H1 (cell line): ENCODE results near the gene OSBPL3. TPM values are rescaled to one million over a fixed set of nuclear protein-coding genes. Genes with fewer than 3 reads are reported as not detected.

Experiments
- CTCF ChIA-PET: fragments of 300-600 bp; sonication (Branson Sonifier 250); formaldehyde crosslinking; loops from one replicate; lab custom pipeline; 2021; ENCODE audit not compliant: partially characterized antibody; lab: Charles Lee
- POLR2A ChIA-PET: fragments of 300-600 bp; sonication (Branson Sonifier 250); formaldehyde crosslinking; loops from one replicate; lab custom pipeline; 2021; ENCODE audit warnings: inconsistent platforms; ENCODE audit not compliant: partially characterized antibody; lab: Charles Lee
- DNase-seq, 2 experiments: peaks; one replicate each; pipeline versions ENCODE4 v3.0.0 to v3.0.0-alpha.2; 2010 to 2022; ENCODE audit warnings: low spot score in 2 of 2, low read depth in 1 of 2, mixed read lengths in 1 of 2
- FAIRE-seq: peaks from 2 replicates; lab custom pipeline; 2011; peaks lifted over from hg19 to GRCh38; lab: Jason Lieb, UNC
- H2AFZ ChIP-seq: 2 replicates; pipeline ENCODE4 v1.8.1; 2012; ENCODE audit warnings: low read length, inconsistent platforms
- H2AK5ac ChIP-seq: 2 replicates; pipeline ENCODE4 v1.6.1; 2013; ENCODE audit warnings: low read depth, low read length
- H2BK120ac ChIP-seq: replicated peaks from 2 replicates; pipeline ENCODE3; 2013; ENCODE audit warnings: low read depth, low read length, inconsistent platforms
- H2BK12ac ChIP-seq: 2 replicates; pipeline ENCODE4 v1.6.1; 2013; ENCODE audit warnings: low read depth, low read length
- H2BK15ac ChIP-seq: 2 replicates; pipeline ENCODE4 v1.6.1; 2013; ENCODE audit warnings: low read length
- H2BK20ac ChIP-seq: 2 replicates; pipeline ENCODE4 v1.6.1; 2013; ENCODE audit warnings: low read length
- H2BK5ac ChIP-seq: 2 replicates; pipeline ENCODE4 v1.6.1; 2013; ENCODE audit warnings: low read depth, low read length
- H3K14ac ChIP-seq: 2 replicates; pipeline ENCODE4 v1.6.1; 2013; ENCODE audit warnings: inconsistent platforms; ENCODE audit not compliant: insufficient read length
- H3K18ac ChIP-seq: 2 replicates; pipeline ENCODE4 v1.6.1; 2013; ENCODE audit warnings: low read length; ENCODE audit errors: extremely low read depth
- H3K23ac ChIP-seq: 2 replicates; pipeline ENCODE4 v1.6.1; 2013; ENCODE audit warnings: inconsistent platforms; ENCODE audit not compliant: insufficient read length
- H3K23me2 ChIP-seq: 2 replicates; pipeline ENCODE4 v1.6.1; 2013; ENCODE audit warnings: low read depth, low read length
- H3K27ac ChIP-seq: 2 replicates; pipeline ENCODE4 v1.6.1; 2011; ENCODE audit warnings: low read depth, low read length, inconsistent platforms
- H3K27me3 ChIP-seq, 4 experiments: replicated peaks in 1 of 4; 1 replicate in 1 of 4; 2 replicates in 3 of 4; pipeline versions ENCODE4 v1.6.1 to v1.8.1; 2011 to 2013; ENCODE audit warnings: low read length in 3 of 4, mild to moderate bottlenecking in 3 of 4, inconsistent platforms in 2 of 4, mixed read lengths in 2 of 4, moderate library complexity in 1 of 4; ENCODE audit not compliant: control insufficient read depth in 3 of 4, insufficient read depth in 3 of 4; ENCODE audit errors: extremely low read depth in 1 of 4
- H3K36me3 ChIP-seq, 4 experiments: 2 replicates each; pipeline versions ENCODE4 v1.6.1 to v1.8.1; 2011 to 2013; ENCODE audit warnings: mild to moderate bottlenecking in 4 of 4, low read length in 3 of 4, moderate library complexity in 2 of 4, control low read depth in 1 of 4, inconsistent platforms in 1 of 4; ENCODE audit not compliant: insufficient read depth in 4 of 4, control insufficient read depth in 2 of 4
- H3K4ac ChIP-seq: replicated peaks from 2 replicates; pipeline ENCODE3; 2013; ENCODE audit warnings: low read length, low read depth, mixed read lengths, inconsistent platforms; ENCODE audit not compliant: insufficient read length
- H3K4me1 ChIP-seq, 4 experiments: replicated peaks in 1 of 4; 1 replicate in 1 of 4; 2 replicates in 3 of 4; pipeline versions ENCODE4 v1.6.1 to v1.8.1; 2011 to 2013; ENCODE audit warnings: low read length in 3 of 4, inconsistent platforms in 2 of 4, mixed read lengths in 1 of 4; ENCODE audit not compliant: insufficient read depth in 4 of 4, control insufficient read depth in 3 of 4
- H3K4me2 ChIP-seq, 2 experiments: 2 replicates each; pipeline versions ENCODE4 v1.6.1 to v1.8.1; 2011 to 2013; ENCODE audit warnings: low read depth in 2 of 2, low read length in 2 of 2, control low read depth in 1 of 2, inconsistent platforms in 1 of 2, mild to moderate bottlenecking in 1 of 2; ENCODE audit not compliant: insufficient read depth in 1 of 2
- H3K4me3 ChIP-seq, 4 experiments: fragments of 200-600, 300-600 bp in 1 of 4; sonication (generic), shearing (Covaris generic), sonication (Bioruptor Twin) in 1 of 4; 2 replicates each; pipeline versions ENCODE4 v1.5.1 to v1.8.1; 2011 to 2016; ENCODE audit warnings: low read length in 4 of 4, low read depth in 3 of 4, control low read depth in 2 of 4, inconsistent platforms in 2 of 4, mild to moderate bottlenecking in 2 of 4, mixed read lengths in 1 of 4, moderate library complexity in 1 of 4; ENCODE audit not compliant: insufficient read depth in 2 of 4; ENCODE audit errors: extremely low read depth in 1 of 4
- H3K56ac ChIP-seq: replicated peaks from 2 replicates; pipeline ENCODE3; 2013; ENCODE audit warnings: low read depth, mild to moderate bottlenecking, mixed read lengths, low read length, inconsistent platforms; ENCODE audit not compliant: insufficient read length
- H3K79me1 ChIP-seq: 2 replicates; pipeline ENCODE4 v1.6.1; 2013; ENCODE audit warnings: low read depth, low read length, control low read depth
- H3K79me2 ChIP-seq, 2 experiments: 2 replicates each; pipeline versions ENCODE4 v1.6.1 to v1.8.1; 2012 to 2013; ENCODE audit warnings: low read length in 2 of 2, mild to moderate bottlenecking in 2 of 2, inconsistent platforms in 1 of 2; ENCODE audit not compliant: insufficient read depth in 2 of 2, control insufficient read depth in 1 of 2
- H3K9ac ChIP-seq, 4 experiments: replicated peaks in 1 of 4; 1 replicate in 1 of 4; 2 replicates in 3 of 4; pipeline versions ENCODE4 v1.6.1 to v1.8.1; 2011 to 2013; ENCODE audit warnings: low read depth in 3 of 4, low read length in 3 of 4, control low read depth in 2 of 4, mild to moderate bottlenecking in 2 of 4, moderate library complexity in 2 of 4, inconsistent platforms in 1 of 4; ENCODE audit errors: extremely low read depth in 1 of 4
- H3K9me3 ChIP-seq, 2 experiments: 2 replicates each; pipeline versions ENCODE4 v1.6.1 to v1.8.1; 2012 to 2013; ENCODE audit warnings: mild to moderate bottlenecking in 2 of 2, moderate library complexity in 2 of 2, control low read depth in 1 of 2, inconsistent platforms in 1 of 2, low read depth in 1 of 2, low read length in 1 of 2, mixed read lengths in 1 of 2; ENCODE audit not compliant: insufficient read depth in 2 of 2
- H4K20me1 ChIP-seq, 2 experiments: replicated peaks in 1 of 2; 2 replicates each; pipeline versions ENCODE3 to v1.8.1; 2011 to 2013; ENCODE audit warnings: inconsistent platforms in 2 of 2, low read length in 2 of 2, mild to moderate bottlenecking in 1 of 2; ENCODE audit not compliant: insufficient read depth in 2 of 2, control insufficient read depth in 1 of 2
- H4K5ac ChIP-seq: 2 replicates; pipeline ENCODE4 v1.6.1; 2013; ENCODE audit warnings: low read length, low read depth, mixed read lengths, inconsistent platforms; ENCODE audit not compliant: insufficient read length
- H4K8ac ChIP-seq: 2 replicates; pipeline ENCODE4 v1.8.0; 2013; ENCODE audit warnings: mild to moderate bottlenecking, moderate library complexity, low read length, inconsistent platforms; ENCODE audit not compliant: insufficient read depth; ENCODE audit errors: extremely low read depth
- H4K91ac ChIP-seq: replicated peaks from 2 replicates; pipeline ENCODE3; 2013; ENCODE audit warnings: low read length, mixed read lengths, inconsistent platforms; ENCODE audit not compliant: insufficient read length
- CHD2 ChIP-seq: IDR thresholded peaks from 2 replicates; pipeline ENCODE4 v1.6.1; 2012; ENCODE audit warnings: low read length, improper control_type of control experiment
- CTBP2 ChIP-seq: IDR thresholded peaks from 2 replicates; pipeline ENCODE4 v1.7.0; 2011; ENCODE audit warnings: borderline replicate concordance, mild to moderate bottlenecking, moderate library complexity, mixed read lengths, low read length; ENCODE audit not compliant: insufficient read depth, insufficient read length
- EZH2 ChIP-seq: fragments of 200-600 bp; sonication (generic); IDR thresholded peaks from 2 replicates; pipeline ENCODE4 v1.7.1; 2012; ENCODE audit warnings: low read depth, mild to moderate bottlenecking, moderate library complexity, low read length, inconsistent platforms; ENCODE audit not compliant: severe bottlenecking
- MAFK ChIP-seq: IDR thresholded peaks from 2 replicates; pipeline ENCODE4 v1.6.1; 2012; ENCODE audit warnings: low read depth, mild to moderate bottlenecking, improper control_type of control experiment, low read length
- PHF8 ChIP-seq: fragments of 200-600 bp; sonication (generic); conservative IDR thresholded peaks from 2 replicates; pipeline ENCODE4 v1.7.1; 2012; ENCODE audit warnings: low read depth, mild to moderate bottlenecking, inconsistent platforms, low read length, moderate library complexity
- SIRT6 ChIP-seq: IDR thresholded peaks from one replicate; pipeline ENCODE4 v1.7.1; 2012; ENCODE audit warnings: low read length, inconsistent platforms
- SP2 ChIP-seq: IDR thresholded peaks from 2 replicates; pipeline ENCODE4 v1.6.1; 2012; ENCODE audit warnings: mild to moderate bottlenecking, low read length, inconsistent platforms
- SP4 ChIP-seq: IDR thresholded peaks from 2 replicates; pipeline ENCODE4 v1.6.1; 2012; ENCODE audit warnings: low read length, inconsistent platforms
- TAF7 ChIP-seq: optimal IDR thresholded peaks from 2 replicates; pipeline ENCODE3; 2011; ENCODE audit warnings: low read depth, mild to moderate bottlenecking, inconsistent platforms, low read length, moderate library complexity, borderline replicate concordance
- TEAD4 ChIP-seq: IDR thresholded peaks from 2 replicates; pipeline ENCODE4 v1.6.1; 2012; ENCODE audit warnings: low read depth, low read length, inconsistent platforms, mixed read lengths
- YY1 ChIP-seq: IDR thresholded peaks from 2 replicates; pipeline ENCODE4 v1.6.1; 2011; ENCODE audit warnings: low read depth, mild to moderate bottlenecking, low read length
- WGBS, 2 experiments: shearing (Covaris generic) in 1 of 2; methylation state at CpG; one replicate each; pipeline versions ENCODE4 v1.1.6 to v1.1.7; 2013 to 2015; ENCODE audit warnings: low lambda C conversion rate in 2 of 2, mixed read lengths in 2 of 2, inconsistent platforms in 1 of 2, low coverage in 1 of 2, missing lambda C conversion rate in 1 of 2; ENCODE audit not compliant: insufficient replicate concordance in 2 of 2, insufficient coverage in 1 of 2, insufficient read length in 1 of 2; ENCODE audit errors: extremely low coverage in 1 of 2, missing lambda C conversion rate in 1 of 2; 5-methylcytosine and 5-hydroxymethylcytosine counted together
- polyA plus RNA-seq, 7 experiments: library from polyadenylated mRNA; depleted of rRNA in 3 of 7; stranded (reverse) in 5 of 7; unstranded in 2 of 7; fragments of >200 nt in 5 of 7; fragments of 200-250 nt in 2 of 7; gene quantifications; 1 replicate in 5 of 7; 2 replicates in 1 of 7; 4 replicates in 1 of 7; pipeline versions ENCODE4 v1.2.1 to v1.2.3, GENCODE V29; 2011 to 2013; ENCODE audit warnings: missing spikeins in 2 of 7, mixed read lengths in 2 of 7
- total RNA-seq: library from RNA; stranded (reverse); fragmentation: NEBNext Ultra II Directional; extraction: Animal tissue kit (Norgen Biotek cat#: 25700); gene quantifications from 2 replicates; pipeline ENCODE4 v1.2.1, GENCODE V29; 2021
- TF ChIP-seq, protein P1 (sequence below): IDR thresholded peaks from 2 replicates; pipeline ENCODE4 v1.6.1; 2012; ENCODE audit warnings: inconsistent platforms

OSBPL3 gene
- total and polyA plus RNA-seq, 2 of the 8 experiments (the other 6 are each of a cell fraction or from before 2014, with no cell fraction given) = 2.8 to 13.9 TPM

- Histone ChIP-seq H2AFZ (no peak overlapping the region), H2BK20ac (no peak overlapping the region), H3K23me2 (peaks cover 5% of the 10 kb centered on the region; the same call in 1 of the 2 replicates), H3K18ac (no peak overlapping the region), H3K4me2 (no peak overlapping the region), H3K23ac (no peak overlapping the region), H4K20me1 (peaks cover 0 to 6% of the 10 kb centered on the region in 2 experiments), H4K91ac (no peak overlapping the region), H3K27ac (no peak overlapping the region), H3K9me3 (no peaks in the 10 kb centered on the region), H3K56ac (no peak overlapping the region), H3K9ac (no peak overlapping the region), H4K5ac (no peak overlapping the region), H3K4ac (no peak overlapping the region), H3K36me3 (no peaks in the 10 kb centered on the region), H4K8ac (no peak overlapping the region), H3K14ac (no peak overlapping the region), H2BK12ac (no peak overlapping the region), H3K27me3 (peaks cover 0 to 9% (median 7%) of the 10 kb centered on the region in 4 experiments; a peak in 4 of 7 replicates), H3K4me1 (peaks cover 3 to 21% (median 12%) of the 10 kb centered on the region in 4 experiments; a peak in 6 of 7 replicates), H3K4me3 (no peak overlapping the region), H3K79me2 (peaks cover 0 to 44% of the 10 kb centered on the region in 2 experiments; a peak in 2 of 4 replicates), H2AK5ac (no peak overlapping the region), H2BK5ac (no peak overlapping the region), H3K79me1 (no peaks in the 10 kb centered on the region; the same call in 1 of the 2 replicates), H2BK120ac (no peak overlapping the region), H2BK15ac (no peak overlapping the region)
- 83% methylated on average over 15 of the region's 15 CpGs; no CpG with 5 or more reads in 1 of the 2 experiments for WGBS, 2 experiments
- DNase-seq = no peak
- no peak for FAIRE-seq
- CTCF ChIA-PET = interaction anchor here (1.7 kb wide), 1 partner anchor 96 kb away, joined by 3 read pairs; no protein-coding TSS in a partner anchor
- POLR2A ChIA-PET = interaction anchor here (2.1 kb wide), 1 partner anchor 21 kb away, joined by 5 read pairs; no protein-coding TSS in a partner anchor
- TF ChIP-seq MAFK (no peak), SP4 (no peak), YY1 (no peak), SIRT6 (no peak), CTBP2 (no peak), PHF8 (no peak), TAF7 (no peak), EZH2 (no peak), SP2 (no peak), TEAD4 (no peak), CHD2 (no peak)
- TF ChIP-seq, protein P1, sequence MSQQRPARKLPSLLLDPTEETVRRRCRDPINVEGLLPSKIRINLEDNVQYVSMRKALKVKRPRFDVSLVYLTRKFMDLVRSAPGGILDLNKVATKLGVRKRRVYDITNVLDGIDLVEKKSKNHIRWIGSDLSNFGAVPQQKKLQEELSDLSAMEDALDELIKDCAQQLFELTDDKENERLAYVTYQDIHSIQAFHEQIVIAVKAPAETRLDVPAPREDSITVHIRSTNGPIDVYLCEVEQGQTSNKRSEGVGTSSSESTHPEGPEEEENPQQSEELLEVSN = no peak
These were observed 5.7 kb downstream of the OSBPL3 start for GRCh38 chr7:24974026-24974832.
